ENCODE data around the gene STEAP1. TPM values are rescaled to one million over a fixed set of nuclear protein-coding genes. Genes with fewer than 3 reads are reported as not detected.

STEAP1 gene
- total and polyA plus RNA-seq, 9 of the 15 experiments (the other 6 are each of a cell fraction or from before 2014, with no cell fraction given), result 2.7 to 6.8 (median 5.1) TPM

DNA sequence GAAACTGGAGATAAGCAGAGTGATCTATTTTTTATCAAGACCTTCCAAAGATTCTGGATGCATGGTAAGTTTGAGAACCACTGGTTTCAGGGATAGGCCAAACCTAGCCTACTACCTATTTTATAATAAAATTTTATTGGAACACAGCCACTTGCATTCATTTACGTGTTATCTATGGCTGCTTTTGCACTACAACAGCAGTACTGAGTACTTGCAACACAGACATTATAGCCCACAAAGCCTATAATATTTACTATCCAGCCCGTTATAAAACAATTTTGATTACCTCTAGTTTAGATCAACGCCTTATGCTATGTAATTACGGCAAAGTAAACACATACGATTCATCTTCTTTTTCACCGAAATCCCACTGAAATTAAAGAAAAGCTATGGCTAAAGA, 18.4 kb downstream of the STEAP1 start:
- no peaks in the 10 kb centered on the region for H3K9me3 ChIP-seq (replicated peaks; ENCODE audit: control insufficient read depth, insufficient read depth, low read depth, low read length)
- no TSS peak for BruUV-seq (replicated peaks)
- H4K20me1 ChIP-seq (replicated peaks; ENCODE audit: control insufficient read depth, insufficient read depth, low read length), result no peaks in the 10 kb centered on the region
- no peak for FAIRE-seq
- no peaks in the 10 kb centered on the region for H3K36me3 ChIP-seq (ENCODE audit: control insufficient read depth, insufficient read depth, low read length)
- no peaks in the 10 kb centered on the region for H3K27me3 ChIP-seq (ENCODE audit: control insufficient read depth in 2 of 2, insufficient read depth in 2 of 2, low read length in 2 of 2)
- H3K4me1 ChIP-seq (replicated peaks in 1 of 2; ENCODE audit: control insufficient read depth in 2 of 2, insufficient read depth in 2 of 2, low read length in 2 of 2), result no peaks in the 10 kb centered on the region
- no peak overlapping the region for H3K9ac ChIP-seq (ENCODE audit: insufficient read depth in 1 of 2, low read depth in 2 of 2, low read length in 2 of 2)
- no peaks in the 10 kb centered on the region for H3K9me1 ChIP-seq (ENCODE audit: control insufficient read depth, insufficient read depth, low read length)
- intact Hi-C loops (cut with micrococcal nuclease), result no loop called here
- POLR2A ChIA-PET, result no interaction called here
- DNase-seq (ENCODE audit: extremely low read depth in 1 of 4, low spot score in 3 of 4), result no peak
- no peak overlapping the region for H3K4me3 ChIP-seq
- CTCF ChIA-PET (ENCODE audit: low intra/inter-chr PET ratio), result no interaction called here
- ATAC-seq, result no peak
- in situ Hi-C loops (cut with MboI), result no loop called here
- WGBS (ENCODE audit: insufficient coverage, low coverage, missing lambda C conversion rate), result 0% methylated on average over 6 of the region's 6 CpGs
- H3K27ac ChIP-seq (ENCODE audit: extremely low read depth, low read depth, low read length), result no peak overlapping the region
- no peaks in the 10 kb centered on the region for H3K79me2 ChIP-seq (ENCODE audit: control insufficient read depth, insufficient read depth, low read length)
- no peak overlapping the region for H2AFZ ChIP-seq (ENCODE audit: low read depth, low read length)
- no peak overlapping the region for H3K4me2 ChIP-seq (ENCODE audit: insufficient read depth, low read length)
- TF ChIP-seq, protein P1, sequence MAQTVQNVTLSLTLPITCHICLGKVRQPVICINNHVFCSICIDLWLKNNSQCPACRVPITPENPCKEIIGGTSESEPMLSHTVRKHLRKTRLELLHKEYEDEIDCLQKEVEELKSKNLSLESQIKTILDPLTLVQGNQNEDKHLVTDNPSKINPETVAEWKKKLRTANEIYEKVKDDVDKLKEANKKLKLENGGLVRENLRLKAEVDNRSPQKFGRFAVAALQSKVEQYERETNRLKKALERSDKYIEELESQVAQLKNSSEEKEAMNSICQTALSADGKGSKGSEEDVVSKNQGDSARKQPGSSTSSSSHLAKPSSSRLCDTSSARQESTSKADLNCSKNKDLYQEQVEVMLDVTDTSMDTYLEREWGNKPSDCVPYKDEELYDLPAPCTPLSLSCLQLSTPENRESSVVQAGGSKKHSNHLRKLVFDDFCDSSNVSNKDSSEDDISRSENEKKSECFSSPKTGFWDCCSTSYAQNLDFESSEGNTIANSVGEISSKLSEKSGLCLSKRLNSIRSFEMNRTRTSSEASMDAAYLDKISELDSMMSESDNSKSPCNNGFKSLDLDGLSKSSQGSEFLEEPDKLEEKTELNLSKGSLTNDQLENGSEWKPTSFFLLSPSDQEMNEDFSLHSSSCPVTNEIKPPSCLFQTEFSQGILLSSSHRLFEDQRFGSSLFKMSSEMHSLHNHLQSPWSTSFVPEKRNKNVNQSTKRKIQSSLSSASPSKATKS (CRISPR knock-in tag; IDR thresholded peaks at IDR 0.05), result no peak
- TF ChIP-seq SMAD2 (IDR thresholded peaks at IDR 0.05; ENCODE audit: low read depth, low read length), result no peak
- no peak for TF ChIP-seq STAT5B (CRISPR knock-in tag; IDR thresholded peaks at IDR 0.05)
- TF ChIP-seq ZNF253 (CRISPR knock-in tag; conservative IDR thresholded peaks at IDR 0.05), result no peak
- TF ChIP-seq, protein P2, sequence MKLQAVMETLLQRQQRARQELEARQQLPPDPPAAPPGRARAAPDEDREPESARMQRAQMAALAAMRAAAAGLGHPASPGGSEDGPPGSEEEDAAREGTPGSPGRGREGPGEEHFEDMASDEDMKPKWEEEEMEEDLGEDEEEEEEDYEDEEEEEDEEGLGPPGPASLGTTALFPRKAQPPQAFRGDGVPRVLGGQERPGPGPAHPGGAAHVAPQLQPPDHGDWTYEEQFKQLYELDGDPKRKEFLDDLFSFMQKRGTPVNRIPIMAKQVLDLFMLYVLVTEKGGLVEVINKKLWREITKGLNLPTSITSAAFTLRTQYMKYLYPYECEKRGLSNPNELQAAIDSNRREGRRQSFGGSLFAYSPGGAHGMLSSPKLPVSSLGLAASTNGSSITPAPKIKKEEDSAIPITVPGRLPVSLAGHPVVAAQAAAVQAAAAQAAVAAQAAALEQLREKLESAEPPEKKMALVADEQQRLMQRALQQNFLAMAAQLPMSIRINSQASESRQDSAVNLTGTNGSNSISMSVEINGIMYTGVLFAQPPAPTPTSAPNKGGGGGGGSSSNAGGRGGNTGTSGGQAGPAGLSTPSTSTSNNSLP (IDR thresholded peaks at IDR 0.05; ENCODE audit: borderline replicate concordance, low read depth, low read length), result no peak
- TF ChIP-seq, protein P3, sequence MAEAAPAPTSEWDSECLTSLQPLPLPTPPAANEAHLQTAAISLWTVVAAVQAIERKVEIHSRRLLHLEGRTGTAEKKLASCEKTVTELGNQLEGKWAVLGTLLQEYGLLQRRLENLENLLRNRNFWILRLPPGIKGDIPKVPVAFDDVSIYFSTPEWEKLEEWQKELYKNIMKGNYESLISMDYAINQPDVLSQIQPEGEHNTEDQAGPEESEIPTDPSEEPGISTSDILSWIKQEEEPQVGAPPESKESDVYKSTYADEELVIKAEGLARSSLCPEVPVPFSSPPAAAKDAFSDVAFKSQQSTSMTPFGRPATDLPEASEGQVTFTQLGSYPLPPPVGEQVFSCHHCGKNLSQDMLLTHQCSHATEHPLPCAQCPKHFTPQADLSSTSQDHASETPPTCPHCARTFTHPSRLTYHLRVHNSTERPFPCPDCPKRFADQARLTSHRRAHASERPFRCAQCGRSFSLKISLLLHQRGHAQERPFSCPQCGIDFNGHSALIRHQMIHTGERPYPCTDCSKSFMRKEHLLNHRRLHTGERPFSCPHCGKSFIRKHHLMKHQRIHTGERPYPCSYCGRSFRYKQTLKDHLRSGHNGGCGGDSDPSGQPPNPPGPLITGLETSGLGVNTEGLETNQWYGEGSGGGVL (CRISPR knock-in tag; IDR thresholded peaks at IDR 0.05), result no peak
